Neuronal stem cell (in vitro differentiated cells): ENCODE data around the gene DAND5.
A peak's percentile ranks its signal among the peaks of the same experiment; 100 is the strongest.

Source experiments
- DNase-seq: peaks from one replicate; pipeline ENCODE4 v3.0.0-alpha.2; 2013; ENCODE audit warnings: low spot score
- H2AFZ ChIP-seq: one replicate; pipeline ENCODE4 v1.6.1; 2013; ENCODE audit warnings: mild to moderate bottlenecking, low read length, inconsistent platforms
- H2AK5ac ChIP-seq: 2 replicates; pipeline ENCODE4 v1.6.1; 2013; ENCODE audit warnings: low read depth, mild to moderate bottlenecking, inconsistent platforms, low read length, moderate library complexity, mixed read lengths
- H2BK120ac ChIP-seq: 2 replicates; pipeline ENCODE4 v1.6.1; 2013; ENCODE audit warnings: low read depth, mild to moderate bottlenecking, inconsistent platforms, low read length, moderate library complexity, mixed read lengths
- H2BK12ac ChIP-seq: one replicate; pipeline ENCODE4 v1.6.1; 2013; ENCODE audit warnings: low read length, inconsistent platforms
- H2BK15ac ChIP-seq: 2 replicates; pipeline ENCODE4 v1.6.1; 2013; ENCODE audit warnings: mild to moderate bottlenecking, low read length, inconsistent platforms, mixed read lengths
- H2BK5ac ChIP-seq: one replicate; pipeline ENCODE4 v1.6.1; 2013; ENCODE audit warnings: inconsistent platforms, mild to moderate bottlenecking, low read length, moderate library complexity
- H3K14ac ChIP-seq: one replicate; pipeline ENCODE4 v1.6.1; 2013; ENCODE audit warnings: low read length, inconsistent platforms
- H3K18ac ChIP-seq: 2 replicates; pipeline ENCODE4 v1.6.1; 2013; ENCODE audit warnings: low read length, inconsistent platforms
- H3K23ac ChIP-seq: 2 replicates; pipeline ENCODE4 v1.6.1; 2013; ENCODE audit warnings: low read depth, mild to moderate bottlenecking, mixed read lengths, low read length, inconsistent platforms; ENCODE audit not compliant: poor library complexity
- H3K27ac ChIP-seq: replicated peaks from 3 replicates; pipeline ENCODE4 v1.5.1; 2013; ENCODE audit warnings: low read length, inconsistent platforms
- H3K27me3 ChIP-seq, 3 experiments: 2 replicates each; pipeline ENCODE4 v1.6.1; 2013; ENCODE audit warnings: low read length in 3 of 3, mild to moderate bottlenecking in 2 of 3, inconsistent platforms in 1 of 3, low read depth in 1 of 3, mixed read lengths in 1 of 3, moderate library complexity in 1 of 3; ENCODE audit not compliant: control insufficient read depth in 3 of 3, insufficient read depth in 3 of 3
- H3K36me3 ChIP-seq, 2 donors: replicated peaks in 1 of 2; 2 replicates each; pipeline ENCODE4 v1.6.1; 2013; ENCODE audit warnings: low read length in 2 of 2; ENCODE audit not compliant: control insufficient read depth in 2 of 2, insufficient read depth in 2 of 2
- H3K4ac ChIP-seq: 2 replicates; pipeline ENCODE4 v1.6.1; 2013; ENCODE audit warnings: inconsistent platforms, mild to moderate bottlenecking, low read length, moderate library complexity
- H3K4me1 ChIP-seq, 2 donors: 1 replicate in 1 of 2; 2 replicates in 1 of 2; pipeline ENCODE4 v1.6.1; 2013; ENCODE audit warnings: low read length in 2 of 2, low read depth in 1 of 2; ENCODE audit not compliant: control insufficient read depth in 2 of 2, insufficient read depth in 1 of 2
- H3K4me2 ChIP-seq: one replicate; pipeline ENCODE4 v1.6.1; 2013; ENCODE audit warnings: mild to moderate bottlenecking, low read length, inconsistent platforms; ENCODE audit not compliant: insufficient read depth, poor library complexity, severe bottlenecking
- H3K4me3 ChIP-seq, 2 donors: 2 replicates each; pipeline ENCODE4 v1.5.1; 2013; ENCODE audit warnings: low read length in 2 of 2, mild to moderate bottlenecking in 2 of 2, inconsistent platforms in 1 of 2, moderate library complexity in 1 of 2
- H3K79me1 ChIP-seq: one replicate; pipeline ENCODE4 v1.6.1; 2013; ENCODE audit warnings: low read depth, mild to moderate bottlenecking, inconsistent platforms, low read length, moderate library complexity
- H3K9ac ChIP-seq: one replicate; pipeline ENCODE4 v1.6.1; 2013; ENCODE audit warnings: mild to moderate bottlenecking, low read depth, low read length, inconsistent platforms; ENCODE audit not compliant: poor library complexity
- H3K9me3 ChIP-seq, 2 donors: replicated peaks in 1 of 2; 2 replicates each; pipeline versions ENCODE3 to v1.6.1; 2013; ENCODE audit warnings: low read length in 2 of 2, mild to moderate bottlenecking in 2 of 2, inconsistent platforms in 1 of 2, low read depth in 1 of 2, mixed read lengths in 1 of 2, moderate library complexity in 1 of 2; ENCODE audit not compliant: control insufficient read depth in 2 of 2, insufficient read depth in 1 of 2
- H4K8ac ChIP-seq: one replicate; pipeline ENCODE4 v1.6.1; 2013; ENCODE audit warnings: low read depth, mild to moderate bottlenecking, inconsistent platforms, low read length, moderate library complexity
- H4K91ac ChIP-seq: one replicate; pipeline ENCODE4 v1.6.1; 2013; ENCODE audit warnings: low read length, low read depth, mild to moderate bottlenecking, inconsistent platforms; ENCODE audit not compliant: poor library complexity
- WGBS, 2 donors: extraction: QIAGEN DNeasy Blood & Tissue Kit; methylation state at CpG; one replicate each; pipeline ENCODE4 v1.1.7; 2013; ENCODE audit warnings: missing lambda C conversion rate in 2 of 2, mixed read lengths in 1 of 2; ENCODE audit not compliant: insufficient read length in 2 of 2, insufficient replicate concordance in 1 of 2; ENCODE audit errors: extremely low coverage in 2 of 2; 5-methylcytosine and 5-hydroxymethylcytosine counted together

The DAND5 gene

GRCh38 chr19:13011653-13012389, 42.4 kb downstream of the DAND5 start:
- no peak overlapping the region for H3K27ac ChIP-seq
- no peak overlapping the region for H4K91ac ChIP-seq
- H3K79me1 ChIP-seq: peaks cover 6% of the 10 kb centered on the region
- peaks cover 7 to 16% of the 10 kb centered on the region in 2 donors for H3K9me3 ChIP-seq
- H2BK12ac ChIP-seq: peak overlapping the region; percentile 58
- H3K23ac ChIP-seq: peak overlapping the region; percentile 95
- H3K27me3 ChIP-seq: peaks cover 68 to 100% (median 99%) of the 10 kb centered on the region in 3 experiments
- no peak overlapping the region for H3K4me2 ChIP-seq
- no peak overlapping the region for H3K14ac ChIP-seq
- peak overlapping the region; percentile 78 for H3K18ac ChIP-seq
- H3K4ac ChIP-seq: no peak overlapping the region
- no peak overlapping the region for H3K4me3 ChIP-seq
- WGBS, 2 donors: no CpG with 5 or more reads among the region's 54 CpGs
- H2BK5ac ChIP-seq: peak overlapping the region; percentile 66
- H2AK5ac ChIP-seq: peak overlapping the region; percentile 35
- no peaks in the 10 kb centered on the region for H3K36me3 ChIP-seq
- H2BK120ac ChIP-seq: no peak overlapping the region
- no peak overlapping the region for H4K8ac ChIP-seq
- H2BK15ac ChIP-seq: peak overlapping the region; percentile 6
- H3K9ac ChIP-seq: peak overlapping the region; percentile 30
- H2AFZ ChIP-seq: no peak overlapping the region
- DNase-seq: no peak
- peaks cover under 1 to 3% of the 10 kb centered on the region in 2 donors for H3K4me1 ChIP-seq

GRCh38 chr19:13012390-13012689, 43.0 kb downstream of the DAND5 start:
- no peak overlapping the region for H3K4me3 ChIP-seq
- no peak overlapping the region for H3K9ac ChIP-seq
- WGBS, 2 donors: no CpG with 5 or more reads among the region's 23 CpGs

GRCh38 chr19:13012690-13013608, 43.6 kb downstream of the DAND5 start:
- Histone ChIP-seq H3K18ac (peak overlapping the region; percentile 55), H4K91ac (no peak overlapping the region), H3K4ac (no peak overlapping the region), H3K36me3 (no peaks in the 10 kb centered on the region), H3K4me2 (no peak overlapping the region), H3K79me1 (peaks cover 6% of the 10 kb centered on the region), H3K14ac (no peak overlapping the region), H2BK120ac (no peak overlapping the region), H2BK5ac (no peak overlapping the region), H3K23ac (peak overlapping the region; percentile 60), H4K8ac (no peak overlapping the region), H3K9ac (no peak overlapping the region), H3K4me1 (peaks cover 2 to 4% of the 10 kb centered on the region in 2 donors), H2AFZ (no peak overlapping the region), H3K9me3 (peaks cover 7 to 16% of the 10 kb centered on the region in 2 donors), H2BK15ac (no peak overlapping the region), H2BK12ac (no peak overlapping the region), H3K27ac (no peak overlapping the region), H3K27me3 (peaks cover 77 to 100% (median 100%) of the 10 kb centered on the region in 3 experiments), H3K4me3 (no peak overlapping the region), H2AK5ac (peak overlapping the region; percentile 35)
- no CpG with 5 or more reads among the region's 52 CpGs for WGBS, 2 donors
- DNase-seq: no peak

More at GRCh38 chr19:13012390-13012689, 43.0 kb downstream of the DAND5 start:
- H3K23ac ChIP-seq: peak overlapping the region; percentile 95
- H2BK15ac ChIP-seq: no peak overlapping the region
- H3K4me1 ChIP-seq: peaks cover 2 to 4% of the 10 kb centered on the region in 2 donors
- no peak for DNase-seq
- H2AK5ac ChIP-seq: peak overlapping the region; percentile 35
- H2AFZ ChIP-seq: no peak overlapping the region
- peaks cover 73 to 100% (median 99%) of the 10 kb centered on the region in 3 experiments for H3K27me3 ChIP-seq
- H2BK120ac ChIP-seq: no peak overlapping the region
- H2BK12ac ChIP-seq: no peak overlapping the region
- H2BK5ac ChIP-seq: peak overlapping the region; percentile 66
- H3K9me3 ChIP-seq: peaks cover 7 to 16% of the 10 kb centered on the region in 2 donors
- H3K4ac ChIP-seq: no peak overlapping the region
- H3K4me2 ChIP-seq: no peak overlapping the region
- no peak overlapping the region for H4K91ac ChIP-seq
- no peak overlapping the region for H3K27ac ChIP-seq
- no peak overlapping the region for H4K8ac ChIP-seq
- H3K36me3 ChIP-seq: no peaks in the 10 kb centered on the region
- no peak overlapping the region for H3K18ac ChIP-seq
- H3K14ac ChIP-seq: no peak overlapping the region
- H3K79me1 ChIP-seq: peaks cover 6% of the 10 kb centered on the region

- no peak overlapping the region for H3K18ac ChIP-seq
- no peak overlapping the region for H3K14ac ChIP-seq
- H3K4me2 ChIP-seq: no peak overlapping the region
- H2BK5ac ChIP-seq: no peak overlapping the region
- no CpG with 5 or more reads among the region's 20 CpGs for WGBS, 2 donors
- peaks cover 2 to 4% of the 10 kb centered on the region in 2 donors for H3K4me1 ChIP-seq
- H3K27ac ChIP-seq: no peak overlapping the region
- no peak overlapping the region for H4K91ac ChIP-seq
- no peak overlapping the region for H2BK120ac ChIP-seq
- peaks cover 6% of the 10 kb centered on the region for H3K79me1 ChIP-seq
- no peak overlapping the region for H3K4me3 ChIP-seq
- H2AK5ac ChIP-seq: no peak overlapping the region
- H3K9ac ChIP-seq: no peak overlapping the region
- DNase-seq: no peak
- H3K36me3 ChIP-seq: no peaks in the 10 kb centered on the region
- no peak overlapping the region for H2AFZ ChIP-seq
- peaks cover 80 to 100% (median 99%) of the 10 kb centered on the region in 3 experiments for H3K27me3 ChIP-seq
- no peak overlapping the region for H3K4ac ChIP-seq
- H2BK15ac ChIP-seq: no peak overlapping the region
- peaks cover 7 to 16% of the 10 kb centered on the region in 2 donors for H3K9me3 ChIP-seq
- H4K8ac ChIP-seq: no peak overlapping the region
- no peak overlapping the region for H3K23ac ChIP-seq
- no peak overlapping the region for H2BK12ac ChIP-seq
Measured at GRCh38 chr19:13013649-13014048, 44.3 kb downstream of the DAND5 start.
